GM19240 (cell line): ENCODE data around the gene CCR3.
"Not testable (repeated sequence)": the region's sequence is repeated elsewhere in the genome, so short reads cannot be mapped to it uniquely, and the experiment has no call there.

Source experiments
- DNase-seq: peaks from one replicate; pipeline ENCODE4 v3.0.0; 2011; ENCODE audit warnings: low spot score; ENCODE audit not compliant: insufficient read length

CCR3 gene

DNA sequence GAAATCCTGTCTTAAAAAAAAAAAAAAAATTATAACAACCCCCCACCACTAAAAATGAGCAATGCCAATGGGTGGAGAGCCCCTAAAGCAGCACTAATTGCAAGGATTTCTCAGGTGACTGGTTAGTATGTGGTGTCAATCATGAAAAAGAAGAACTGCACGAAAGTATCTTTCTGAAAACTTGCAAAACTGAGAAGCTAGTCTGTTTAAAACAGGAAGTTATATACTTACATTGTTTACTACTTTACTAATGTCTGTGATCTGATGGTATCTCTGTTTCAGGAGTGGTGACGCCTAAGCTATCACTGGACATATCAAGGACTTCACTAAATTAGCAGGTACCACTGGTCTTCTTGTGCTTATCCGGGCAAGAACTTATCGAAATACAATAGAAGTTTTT is at the start of gene CCR3:
TSS of gene CCR3 (plus strand) at position 341 of the 400 bp plus-strand sequence. CDS start 22,699 bp downstream, outside the sequence.
- DNase-seq, result no peak

DNA sequence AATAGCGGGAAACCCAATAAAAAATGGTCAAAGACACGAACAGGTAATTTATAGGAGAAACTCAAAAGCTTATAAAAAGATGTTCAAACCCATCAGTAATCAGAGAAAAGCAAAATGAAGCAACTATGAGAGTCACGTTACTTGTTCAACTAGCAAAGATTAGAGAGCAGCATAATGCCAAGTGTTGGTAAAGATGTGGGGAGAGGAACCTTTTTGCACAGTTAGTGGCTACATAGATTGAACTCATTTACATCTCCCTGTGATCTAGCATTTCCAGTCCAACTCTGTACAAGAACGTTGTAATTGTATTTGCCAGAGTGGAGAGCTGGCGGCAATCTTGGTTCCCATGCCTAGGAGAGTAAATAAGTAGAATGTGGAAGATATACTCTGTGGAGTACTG is 49.3 kb upstream of the CCR3 start:
- DNase-seq, result no peak

DNA sequence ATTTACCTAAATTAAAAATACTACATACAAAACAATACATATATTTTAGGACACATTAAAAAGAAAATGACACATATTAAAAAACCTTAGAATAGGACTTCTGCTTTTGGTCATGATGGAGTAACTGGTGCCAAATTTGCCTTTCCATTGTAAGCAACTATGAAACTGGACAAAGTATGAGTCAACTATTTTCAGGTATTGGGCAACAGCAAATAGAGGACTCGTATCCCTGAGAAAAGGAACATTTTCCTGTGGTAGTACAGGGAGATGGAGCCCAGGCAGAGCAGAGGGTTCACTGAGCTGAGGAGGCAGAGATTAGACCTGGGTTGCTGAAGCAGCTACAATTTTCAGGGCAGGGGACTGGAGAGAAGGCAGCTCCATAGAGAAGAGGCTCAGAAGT is 48.8 kb upstream of the CCR3 start:
- DNase-seq, result no peak

DNA sequence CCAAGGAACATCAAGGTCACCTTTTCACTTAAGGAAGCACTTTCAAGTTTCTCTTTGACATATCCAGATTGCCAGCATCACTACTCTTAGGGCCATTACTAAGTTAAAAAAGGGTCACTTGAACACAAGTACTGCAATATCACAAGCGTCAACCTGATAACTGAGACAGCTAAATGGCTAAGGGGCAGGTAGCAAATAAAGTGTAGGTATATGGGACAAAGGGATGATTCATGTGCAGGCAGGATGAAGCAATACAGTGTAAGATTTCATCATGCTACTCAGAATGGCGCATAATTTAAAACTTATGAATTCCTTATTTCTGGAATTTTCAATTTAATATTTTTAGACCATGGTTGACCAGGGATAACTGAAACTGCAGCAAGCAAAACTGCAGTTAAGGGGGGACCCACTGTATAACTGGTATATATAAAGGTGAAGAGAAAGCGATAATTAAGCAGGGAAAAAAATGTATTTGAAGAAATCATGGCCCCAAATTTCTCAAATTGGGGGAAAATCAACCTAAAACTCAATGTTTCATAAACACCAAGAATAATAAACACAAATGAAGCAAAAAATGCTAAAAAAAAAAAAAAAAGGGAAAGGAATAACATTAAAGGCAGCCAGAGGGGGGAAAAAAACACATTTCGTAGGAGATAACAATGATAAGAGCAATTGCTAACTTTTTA is 47.2 kb upstream of the CCR3 start:
- DNase-seq, result no peak

DNA sequence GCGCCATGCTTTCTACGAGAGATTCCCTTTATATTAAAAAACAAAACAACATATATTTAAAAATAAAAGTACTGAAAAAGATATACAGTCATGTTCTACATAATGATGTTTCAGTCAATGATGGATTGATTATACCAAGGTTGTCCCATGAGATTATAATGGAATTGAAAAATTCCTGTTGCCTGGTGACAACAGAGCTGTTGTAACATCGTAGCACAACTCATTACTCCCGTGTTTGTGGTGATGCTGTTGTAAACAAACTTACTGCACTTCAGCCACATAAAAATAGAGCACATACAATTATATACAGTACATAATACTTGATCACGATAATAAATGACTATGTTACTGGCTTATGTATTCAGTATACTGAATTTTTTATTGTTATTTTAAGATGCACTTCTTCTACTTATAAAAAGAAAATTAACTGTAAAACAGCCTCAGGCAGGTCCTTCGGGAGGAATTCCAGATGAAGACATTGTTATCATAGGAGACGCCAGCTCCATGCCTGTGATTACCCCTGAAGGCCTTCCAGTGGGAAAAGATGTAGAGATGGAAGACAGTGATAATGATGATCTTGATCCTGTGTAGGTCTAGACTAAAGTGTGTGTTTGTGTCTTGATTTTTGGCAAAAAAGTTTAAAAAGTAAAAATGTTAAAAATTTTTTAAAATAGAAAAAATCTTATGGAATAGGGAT is 45.9 kb upstream of the CCR3 start:
- no peak for DNase-seq

DNA sequence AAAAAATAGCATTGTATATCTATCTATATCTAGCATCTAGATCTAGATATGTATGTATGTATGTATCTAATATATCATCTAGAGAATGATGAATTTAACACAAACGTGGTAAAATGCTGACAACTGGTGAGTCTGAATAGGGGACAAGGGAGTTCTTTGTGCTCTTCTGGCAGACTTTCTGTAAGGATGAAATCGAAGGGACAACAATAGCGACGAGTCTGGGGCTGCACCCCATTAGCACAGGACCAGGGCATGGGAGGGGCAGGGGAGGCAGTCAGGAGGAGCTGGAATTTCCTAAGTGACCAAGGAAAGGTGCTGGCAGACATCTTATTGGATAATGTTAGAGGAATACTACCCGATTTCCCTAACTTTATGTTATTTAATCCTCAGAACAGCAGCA is 42.0 kb upstream of the CCR3 start:
- DNase-seq, result no peak

DNA sequence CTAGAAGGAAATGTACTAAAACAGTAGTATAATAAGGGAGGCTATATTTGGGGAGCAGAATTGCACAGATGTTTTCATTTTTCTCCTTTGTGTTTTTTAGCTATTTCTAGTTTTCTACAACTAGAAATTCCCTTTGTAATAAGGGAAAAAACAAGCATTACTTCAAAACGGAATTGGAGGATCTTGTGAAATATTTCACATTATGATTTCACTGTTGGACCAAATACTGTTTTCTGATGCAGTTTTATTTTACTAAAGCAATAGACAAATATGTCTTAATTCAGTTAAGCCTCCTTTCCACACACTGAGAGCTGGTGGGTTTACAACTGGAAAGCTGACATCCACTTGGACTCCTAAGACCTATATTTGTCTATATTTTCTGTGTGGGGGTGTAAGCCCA is 41.5 kb upstream of the CCR3 start:
- DNase-seq, result no peak

DNA sequence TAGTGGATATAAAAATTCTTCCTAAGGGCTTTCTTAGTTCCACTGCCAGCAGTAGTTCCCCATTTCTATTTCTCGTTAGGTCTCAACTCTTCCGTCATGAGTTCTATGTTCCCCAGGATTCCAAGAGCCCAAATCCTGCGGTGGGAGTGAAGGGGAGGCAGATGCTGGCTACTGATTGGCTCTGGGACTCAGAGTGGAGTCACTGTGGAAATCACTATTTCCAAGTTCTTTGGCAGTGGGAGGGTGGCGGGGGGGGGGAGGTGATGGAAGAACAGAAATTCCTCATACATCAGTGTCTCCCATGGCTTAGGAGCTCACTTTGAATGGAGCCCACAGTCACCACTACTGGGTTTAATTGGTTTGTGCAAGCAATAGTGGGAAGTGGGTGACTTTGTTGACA is 39.7 kb upstream of the CCR3 start:
- DNase-seq, result no peak

DNA sequence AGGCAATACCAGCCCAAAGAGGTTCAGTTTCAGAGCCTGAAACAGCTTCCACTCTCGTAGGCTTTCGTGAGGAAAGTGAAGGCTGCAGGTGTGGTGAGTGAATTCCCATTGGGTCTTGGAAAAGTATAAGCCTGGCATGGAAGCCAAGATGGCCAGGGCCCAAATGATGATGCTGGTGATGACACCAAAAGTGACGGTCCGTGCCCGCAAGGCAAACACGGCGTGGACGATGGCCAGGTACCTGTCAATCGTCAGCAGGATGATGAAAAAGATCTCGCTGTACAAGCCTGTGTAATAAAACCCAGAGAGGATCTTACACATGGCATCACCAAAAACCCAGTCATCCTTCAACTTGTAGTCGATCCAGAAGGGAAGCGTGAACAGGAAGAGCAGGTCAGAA is 38.6 kb upstream of the CCR3 start:
- no peak for DNase-seq

DNA sequence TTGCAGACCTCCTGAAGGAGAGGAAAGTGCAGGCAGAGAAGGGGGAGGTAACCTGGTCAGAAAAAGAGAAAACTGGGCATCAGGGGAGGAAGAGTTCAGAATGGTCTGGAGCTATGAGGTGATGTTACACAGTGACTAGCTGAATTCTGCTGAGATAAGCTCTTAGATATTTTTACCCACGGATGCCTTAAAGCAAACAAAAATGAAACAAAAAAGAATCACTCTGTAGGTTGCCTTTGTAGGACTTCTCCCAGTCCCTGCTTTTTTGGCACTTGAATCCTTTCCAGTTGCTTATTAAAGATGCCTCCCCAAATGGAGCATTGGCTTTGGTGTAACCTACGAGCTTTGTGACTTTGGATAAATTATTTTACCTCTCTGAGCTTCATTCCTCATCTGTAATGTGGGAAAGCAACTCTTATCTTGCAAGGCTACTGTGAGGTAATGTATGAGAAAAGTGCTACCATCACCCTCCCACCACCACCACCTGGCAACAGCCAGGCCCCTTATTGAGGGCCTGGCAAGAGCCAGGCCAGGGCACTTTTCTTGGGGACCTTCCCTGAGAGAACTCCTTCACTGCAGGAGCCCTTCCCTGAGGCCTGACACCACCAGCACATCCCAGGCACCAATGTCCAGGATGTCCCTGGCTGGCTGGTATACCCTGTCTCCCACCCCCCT is 36.8 kb upstream of the CCR3 start:
- DNase-seq, result no peak

DNA sequence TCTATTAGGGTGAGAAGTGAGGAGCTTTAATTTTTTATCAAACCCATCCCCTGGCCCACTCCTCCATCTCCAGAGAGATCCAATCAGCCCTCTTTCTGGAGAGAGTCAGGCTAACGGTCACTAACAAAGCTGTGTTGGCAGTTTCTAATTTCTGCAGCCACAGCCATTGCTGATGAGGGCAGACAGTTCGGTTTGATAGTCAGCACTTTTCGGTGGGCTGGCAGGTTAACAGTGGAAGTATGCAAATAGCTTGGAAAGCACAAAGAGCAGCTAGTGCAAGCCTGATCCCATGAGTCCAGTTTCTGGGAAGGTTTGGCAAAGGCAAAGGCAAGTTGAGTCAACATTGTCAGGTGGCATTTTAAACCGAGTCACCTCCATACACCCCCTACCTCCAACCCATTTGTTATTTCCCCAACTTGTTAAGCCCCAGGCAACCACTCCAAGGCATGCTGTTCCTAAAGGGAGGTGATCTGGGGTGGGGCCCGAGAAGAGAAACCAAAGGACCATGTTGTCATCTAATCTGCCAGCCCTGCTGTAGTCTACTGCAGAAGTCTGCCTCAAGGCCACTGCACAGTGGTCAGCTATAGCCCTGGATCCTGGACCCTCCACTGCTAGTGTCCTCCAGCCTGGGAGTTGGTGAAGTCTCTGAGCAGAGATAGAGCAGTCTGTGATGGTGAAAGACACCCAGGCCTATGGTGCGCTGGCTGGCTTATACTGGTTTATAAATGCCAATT is 35.8 kb upstream of the CCR3 start:
- DNase-seq, result no peak

DNA sequence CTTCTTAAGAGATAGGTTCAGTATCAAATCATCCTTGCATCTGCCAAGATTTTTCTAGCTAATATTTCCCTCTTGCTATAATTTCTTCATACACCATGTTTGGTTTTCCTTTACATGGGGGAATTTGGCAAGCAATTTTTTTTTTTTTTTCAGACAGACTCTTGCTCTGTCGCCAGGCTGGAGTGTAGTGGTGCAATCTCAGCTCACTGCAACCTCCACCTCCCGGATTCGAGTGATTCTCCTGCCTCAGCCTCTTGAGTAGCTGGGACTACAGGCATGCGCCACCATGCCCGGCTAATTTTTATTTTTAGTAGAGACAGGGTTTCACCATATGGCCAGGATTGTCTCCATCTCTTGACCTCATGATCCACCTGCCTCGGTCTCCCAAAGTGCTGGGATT is 34.7 kb upstream of the CCR3 start:
- not testable (repeated sequence) for DNase-seq

DNA sequence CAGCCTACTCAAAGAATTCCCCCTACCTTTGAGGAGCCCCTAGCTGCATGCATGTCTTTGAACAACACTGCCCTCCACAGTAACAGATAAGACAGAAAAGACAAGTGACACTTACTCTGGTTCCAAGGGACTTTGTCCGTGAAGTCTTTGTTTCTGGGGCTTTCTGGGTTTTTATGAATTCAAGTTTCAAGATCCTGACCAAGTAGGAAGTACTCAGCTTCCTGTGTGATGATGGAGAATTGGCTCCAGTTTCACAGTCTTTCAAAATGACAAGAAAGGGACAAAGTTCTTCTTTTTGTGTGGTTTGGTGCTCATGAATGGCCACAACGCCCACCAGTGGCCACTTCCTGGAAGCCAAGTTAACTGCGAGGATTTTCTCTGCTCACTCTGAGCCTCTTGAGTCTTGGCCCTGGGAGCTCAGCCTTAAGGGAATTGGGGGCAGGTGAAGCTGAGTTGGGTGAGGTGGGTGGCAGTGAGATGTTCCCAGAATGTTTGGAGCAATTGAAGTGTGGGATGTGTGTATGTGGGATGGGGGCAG is 34.0 kb upstream of the CCR3 start, which contains the start of gene CCR1:
TSS of gene CCR1 (minus strand) at position 147 of the 538 bp plus-strand sequence. CDS start 4,000 bp downstream, outside the sequence.
- no peak for DNase-seq

DNA sequence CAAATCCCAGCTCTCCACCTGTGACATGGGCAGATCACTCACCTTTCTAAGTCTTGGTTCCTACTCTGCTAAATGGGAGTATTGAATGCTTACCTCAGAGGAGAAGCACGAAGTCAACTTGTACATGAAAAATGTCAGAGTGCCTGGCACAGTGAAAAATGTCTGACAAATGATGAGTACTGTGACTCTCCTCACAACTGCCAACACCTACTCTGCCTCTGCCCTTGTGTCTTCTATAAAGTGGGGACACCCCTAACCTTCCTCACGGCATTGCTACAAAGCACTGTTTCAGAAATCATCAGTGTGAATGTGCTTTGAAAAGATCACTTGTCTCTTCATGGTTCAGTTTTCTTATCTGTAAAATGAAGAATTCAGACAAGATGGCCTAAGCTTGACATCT is 33.2 kb upstream of the CCR3 start:
- no peak for DNase-seq

DNA sequence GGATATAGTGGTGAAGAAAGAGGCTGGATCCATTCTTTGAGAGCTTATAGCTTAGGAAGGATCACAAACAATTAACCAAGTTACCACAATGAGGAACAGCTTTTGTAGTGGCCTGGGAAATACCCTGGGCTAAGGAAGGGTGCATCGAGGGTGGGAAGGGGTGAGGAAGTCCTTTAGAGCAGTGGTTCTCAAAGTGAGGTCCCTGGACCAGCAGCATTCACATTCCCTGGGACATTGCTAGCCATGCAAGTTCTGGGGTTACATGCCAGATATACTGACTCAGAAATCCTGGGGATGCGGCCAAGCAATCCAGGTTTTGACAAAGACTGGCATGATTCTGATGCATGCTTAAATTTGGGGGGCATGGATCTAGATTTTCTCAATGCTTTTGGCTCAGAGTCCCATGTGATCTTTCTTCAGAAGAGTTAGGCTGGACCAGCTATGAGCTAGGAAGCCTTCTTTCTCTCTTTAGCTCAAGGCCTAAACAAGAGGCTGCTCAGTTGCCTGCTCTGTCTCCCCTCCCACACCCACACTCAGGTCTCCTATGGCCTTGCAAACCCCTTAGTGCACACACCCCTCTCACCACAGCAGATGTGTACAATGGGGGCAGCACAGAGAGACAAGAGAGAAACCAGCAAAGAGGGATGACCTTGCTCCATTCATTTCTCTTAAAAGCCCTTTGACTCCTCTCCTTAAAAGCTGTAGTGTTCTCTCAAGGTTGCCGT is 32.4 kb upstream of the CCR3 start:
- DNase-seq, result no peak

DNA sequence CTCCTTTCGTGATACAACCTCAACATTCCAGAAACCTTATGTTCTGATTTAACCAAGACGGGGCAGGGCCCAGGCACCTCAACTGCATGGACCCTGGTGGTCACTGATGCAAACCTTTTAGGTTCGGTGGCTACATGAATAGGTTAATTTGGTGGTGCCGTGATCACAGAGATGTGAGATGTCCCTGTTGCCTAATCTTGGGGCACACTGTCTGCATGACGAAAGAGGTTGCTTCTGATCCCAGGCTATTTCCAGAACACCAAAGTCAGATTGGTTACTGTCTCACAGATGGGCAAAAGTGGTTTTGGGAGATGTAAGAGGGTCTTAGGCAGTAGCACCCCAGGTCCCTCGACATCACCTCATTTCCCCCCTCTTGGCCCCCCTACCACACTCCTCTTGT is 30.2 kb upstream of the CCR3 start:
- DNase-seq, result no peak

DNA sequence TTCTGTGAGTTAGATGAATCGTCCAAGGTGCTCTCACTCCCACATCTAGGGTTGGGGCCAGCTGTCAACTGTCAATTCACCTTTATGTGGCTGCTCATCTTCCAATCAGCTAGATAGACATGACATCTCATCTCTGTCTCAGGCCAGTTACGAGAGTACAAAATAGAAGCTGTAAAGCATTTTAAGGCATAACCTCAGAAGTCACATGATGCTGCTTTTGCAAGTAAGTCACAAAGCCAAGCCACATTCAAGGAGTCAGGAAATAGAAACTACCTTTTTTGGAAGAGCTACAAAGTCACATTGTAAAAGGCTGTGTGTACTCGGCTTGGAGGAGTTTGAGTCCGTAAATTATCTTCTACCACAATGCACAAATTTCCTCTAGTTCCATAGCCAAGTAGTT is 29.1 kb upstream of the CCR3 start:
- no peak for DNase-seq

DNA sequence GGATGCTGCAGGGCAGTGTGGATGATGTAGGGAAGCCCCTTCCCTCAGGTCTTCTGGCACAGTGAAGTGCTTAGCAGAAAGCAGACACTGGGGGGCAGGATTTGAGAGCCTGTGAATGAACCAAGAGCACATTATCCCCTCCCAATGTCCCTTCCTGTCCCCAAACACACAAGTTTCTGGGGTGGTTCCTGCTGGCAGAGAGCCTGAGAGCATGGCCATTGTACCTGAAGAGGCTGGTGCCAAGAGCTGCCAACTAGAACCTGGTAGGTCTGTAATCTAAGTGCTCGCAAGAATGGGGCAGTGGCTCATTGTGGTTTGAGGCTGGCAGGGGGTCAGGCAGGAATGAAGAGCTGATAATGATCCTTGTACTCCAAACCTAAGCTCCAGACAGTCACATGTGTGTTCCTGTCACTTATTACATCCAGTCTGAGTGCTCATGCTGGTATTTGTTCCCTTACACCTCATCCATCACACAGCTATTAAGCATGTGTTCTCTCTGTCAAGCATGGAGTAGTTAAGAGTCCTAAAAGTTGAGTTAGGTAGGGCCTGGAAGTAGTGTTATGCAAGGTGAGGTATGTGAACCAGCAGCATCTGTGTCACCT is 27.4 kb upstream of the CCR3 start:
- DNase-seq, result no peak

DNA sequence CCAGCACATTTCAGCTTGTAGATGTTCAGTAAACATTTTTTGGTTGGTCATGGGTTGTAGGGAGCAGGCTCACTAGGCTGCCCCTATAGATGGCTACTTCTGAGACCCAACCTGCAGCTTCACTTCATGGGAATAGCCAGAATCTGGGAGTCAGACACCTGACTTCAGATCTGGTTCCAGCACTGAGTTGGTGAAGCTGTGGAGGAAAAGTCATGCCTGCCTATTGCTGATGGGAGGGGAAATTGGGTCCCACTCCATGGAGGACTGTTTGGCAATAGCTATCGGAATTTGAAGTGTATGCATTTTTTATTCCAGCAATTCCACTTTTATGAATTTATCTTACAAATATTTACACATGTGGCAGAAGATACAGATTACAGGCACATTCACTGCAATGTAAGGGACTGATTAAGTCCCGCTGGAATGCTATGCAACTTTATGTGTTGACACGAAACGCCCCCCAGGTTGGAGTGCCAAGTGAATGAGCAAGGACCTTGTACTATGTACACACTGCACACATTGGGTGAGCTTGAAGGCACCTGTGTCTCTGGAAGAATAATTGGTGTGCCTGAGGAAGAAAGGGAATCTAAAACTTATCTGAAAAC is 26.3 kb upstream of the CCR3 start:
- DNase-seq, result no peak

DNA sequence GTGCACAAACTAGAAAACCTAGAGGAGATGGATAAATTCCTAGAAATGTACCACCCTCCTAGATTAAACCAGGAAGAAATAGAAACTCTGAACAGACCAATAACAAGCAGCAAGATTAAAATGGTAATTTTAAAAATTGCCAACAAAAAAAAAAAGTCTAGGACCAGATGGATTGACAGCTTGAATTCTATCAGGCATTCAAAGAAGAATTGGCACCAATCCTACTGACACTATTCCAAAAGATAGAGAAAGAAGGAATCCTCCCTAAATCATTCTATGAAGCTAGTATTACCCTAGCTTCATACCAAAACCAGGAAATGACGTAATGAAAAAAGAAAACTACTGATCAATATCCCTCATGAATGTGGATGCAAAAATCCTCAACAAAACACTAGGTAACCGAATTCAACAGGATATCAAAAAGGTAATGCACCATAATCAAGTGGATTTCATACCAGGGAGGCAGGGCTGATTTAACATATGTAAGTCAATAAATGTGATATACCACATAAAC is 24.0 kb upstream of the CCR3 start:
- DNase-seq, result no peak
